RWPE1 (cell line): ENCODE measurements around the gene RBM4B.
A peak's percentile ranks its signal among the peaks of the same experiment; 100 is the strongest.

Source experiments
- CTCF ChIA-PET: fragments of 350-600 bp; sonication (Branson Sonifier 250); formaldehyde crosslinking; extraction: SDS; loops from one replicate; lab custom pipeline; 2021; lab: Yijun Ruan, JAX
- POLR2A ChIA-PET: fragments of 400-600 bp; formaldehyde crosslinking; extraction: SDS; loops from one replicate; lab custom pipeline; 2020; ENCODE audit warnings: antibody characterized with exemption; ENCODE audit not compliant: low non-redundant PET; lab: Yijun Ruan, JAX
- DNase-seq: peaks from one replicate; pipeline ENCODE4 v3.0.0; 2012; ENCODE audit warnings: low spot score
- H3K27ac ChIP-seq: fragments of 450-650 bp; 2 replicates; pipeline ENCODE4 v1.5.1; 2017
- CTCF ChIP-seq: fragments of 450-650 bp; conservative IDR thresholded peaks from 2 replicates; pipeline ENCODE4 v1.5.1; 2017; ENCODE audit warnings: low read depth, mild to moderate bottlenecking

The RBM4B gene

GRCh38 chr11:66670816-66671215, 6.9 kb downstream of the RBM4B start:
- ChIA-PET POLR2A (no interaction called here), CTCF (no interaction called here)
- DNase-seq: no peak
- no peak overlapping the region for H3K27ac ChIP-seq
- TF ChIP-seq CTCF: no peak

GRCh38 chr11:66665369-66665768, 12.3 kb downstream of the RBM4B start:
- ChIA-PET POLR2A (no interaction called here), CTCF (interaction anchor here (1.2 kb wide), 1 partner anchor 13 kb away, joined by 4 read pairs; no protein-coding TSS in a partner anchor)

GRCh38 chr11:66663741-66664296, 13.9 kb downstream of the RBM4B start:
- no peak for TF ChIP-seq CTCF
- no peak for DNase-seq
- peak overlapping the region; percentile 22; the same call in 1 of the 2 replicates for H3K27ac ChIP-seq
- ChIA-PET POLR2A (interaction anchor here (0.6 kb wide), 2 partner anchors 13 to 45 kb away, joined by 3 read pairs; no protein-coding TSS in a partner anchor), CTCF (interaction anchor here (0.7 kb wide), 1 partner anchor 33 kb away, joined by 4 read pairs; no protein-coding TSS in a partner anchor)

More at GRCh38 chr11:66665369-66665768, 12.3 kb downstream of the RBM4B start:
- H3K27ac ChIP-seq: no peak overlapping the region
- DNase-seq: no peak
- no peak for TF ChIP-seq CTCF

- DNase-seq: no peak
- CTCF ChIA-PET: interaction anchor here (0.6 kb wide), 1 partner anchor 39 kb away, joined by 3 read pairs; no protein-coding TSS in a partner anchor
- no peak overlapping the region for H3K27ac ChIP-seq
- POLR2A ChIA-PET: no interaction called here
- TF ChIP-seq CTCF: no peak
Measured at GRCh38 chr11:66659763-66660162, 17.9 kb downstream of the RBM4B start.

GRCh38 chr11:66653123-66653522, 24.6 kb downstream of the RBM4B start:
- no peak for DNase-seq
- no peak overlapping the region for H3K27ac ChIP-seq
- ChIA-PET CTCF (no interaction called here), POLR2A (interaction anchor here (0.6 kb wide), 1 partner anchor 37 kb away, joined by 3 read pairs; the partner anchor contains the start of gene RBM14)
- TF ChIP-seq CTCF: no peak

- POLR2A ChIA-PET: interaction anchor here (0.6 kb wide), 1 partner anchor 36 kb away, joined by 3 read pairs; the partner anchor contains the start of gene RBM14
Measured at GRCh38 chr11:66652651-66653050, 25.0 kb downstream of the RBM4B start.

More at GRCh38 chr11:66652651-66653050, 25.0 kb downstream of the RBM4B start:
- DNase-seq: no peak
- TF ChIP-seq CTCF: no peak
- CTCF ChIA-PET: no interaction called here
- no peak overlapping the region; the same call in 1 of the 2 replicates for H3K27ac ChIP-seq
